Muscle layer of duodenum (tissue), 2 donors: ENCODE results near the gene MEDAG.
"Not testable (repeated sequence)": the region's sequence is repeated elsewhere in the genome, so short reads cannot be mapped to it uniquely, and the experiment has no call there.

ENCODE experiments used
- H3K27ac ChIP-seq: one replicate; pipeline ENCODE4 v1.7.0; 2013; ENCODE audit warnings: mild to moderate bottlenecking, low read length
- H3K27me3 ChIP-seq: one replicate; pipeline ENCODE4 v1.7.0; 2013; ENCODE audit warnings: low read depth, mild to moderate bottlenecking, control low read depth, low read length
- H3K36me3 ChIP-seq, 2 donors: one replicate each; pipeline ENCODE4 v1.7.0; 2013; ENCODE audit warnings: low read length in 2 of 2, control low read depth in 1 of 2, mild to moderate bottlenecking in 1 of 2; ENCODE audit not compliant: insufficient read depth in 2 of 2, control insufficient read depth in 1 of 2
- H3K4me1 ChIP-seq, 2 donors: one replicate each; pipeline ENCODE4 v1.7.0; 2013; ENCODE audit warnings: low read length in 2 of 2, mild to moderate bottlenecking in 2 of 2, control low read depth in 1 of 2, moderate library complexity in 1 of 2; ENCODE audit not compliant: insufficient read depth in 2 of 2, control insufficient read depth in 1 of 2
- H3K4me3 ChIP-seq, 2 donors: one replicate each; pipeline ENCODE4 v1.7.0; 2013; ENCODE audit warnings: low read length in 2 of 2, low read depth in 1 of 2, mild to moderate bottlenecking in 1 of 2
- H3K9me3 ChIP-seq, 2 donors: one replicate each; pipeline ENCODE4 v1.7.0; 2013; ENCODE audit warnings: low read length in 2 of 2, control low read depth in 1 of 2, mild to moderate bottlenecking in 1 of 2; ENCODE audit not compliant: control insufficient read depth in 1 of 2
- donor health status: healthy.

The MEDAG gene

GRCh38 chr13:30915691-30916541, 9.8 kb downstream of the MEDAG start:
- no peaks in the 10 kb centered on the region for H3K9me3 ChIP-seq
- no peaks in the 10 kb centered on the region for H3K36me3 ChIP-seq
- no peak overlapping the region for H3K27ac ChIP-seq
- no peaks in the 10 kb centered on the region for H3K4me1 ChIP-seq
- H3K4me3 ChIP-seq: no peak overlapping the region
- H3K27me3 ChIP-seq: no peaks in the 10 kb centered on the region

- Histone ChIP-seq H3K27ac (no peak overlapping the region), H3K9me3 (no peaks in the 10 kb centered on the region), H3K36me3 (no peaks in the 10 kb centered on the region), H3K4me3 (no peak overlapping the region), H3K4me1 (no peaks in the 10 kb centered on the region), H3K27me3 (no peaks in the 10 kb centered on the region)
Observed at GRCh38 chr13:30916991-30917390, 10.9 kb downstream of the MEDAG start.

GRCh38 chr13:30918662-30919405, 12.8 kb downstream of the MEDAG start:
- H3K4me3 ChIP-seq: no peak overlapping the region
- no peaks in the 10 kb centered on the region for H3K36me3 ChIP-seq

GRCh38 chr13:30920162-30920909, 14.3 kb downstream of the MEDAG start:
- no peaks in the 10 kb centered on the region for H3K27me3 ChIP-seq
- H3K4me3 ChIP-seq: no peak overlapping the region
- no peak overlapping the region for H3K27ac ChIP-seq
- no peaks in the 10 kb centered on the region for H3K36me3 ChIP-seq
- H3K4me1 ChIP-seq: no peaks in the 10 kb centered on the region
- H3K9me3 ChIP-seq: no peaks in the 10 kb centered on the region

More at GRCh38 chr13:30918662-30919405, 12.8 kb downstream of the MEDAG start:
- no peak overlapping the region for H3K27ac ChIP-seq
- no peaks in the 10 kb centered on the region for H3K4me1 ChIP-seq
- H3K9me3 ChIP-seq: no peaks in the 10 kb centered on the region
- no peaks in the 10 kb centered on the region for H3K27me3 ChIP-seq

GRCh38 chr13:30923418-30923817, 17.3 kb downstream of the MEDAG start:
- H3K4me3 ChIP-seq: no peak overlapping the region
- no peaks in the 10 kb centered on the region for H3K27me3 ChIP-seq
- no peak overlapping the region for H3K27ac ChIP-seq
- no peaks in the 10 kb centered on the region for H3K4me1 ChIP-seq
- no peaks in the 10 kb centered on the region for H3K9me3 ChIP-seq
- H3K36me3 ChIP-seq: no peaks in the 10 kb centered on the region

GRCh38 chr13:30924721-30925120, 18.6 kb downstream of the MEDAG start:
- Histone ChIP-seq H3K36me3 (no peaks in the 10 kb centered on the region), H3K27me3 (no peaks in the 10 kb centered on the region), H3K9me3 (no peaks in the 10 kb centered on the region), H3K27ac (no peak overlapping the region), H3K4me3 (no peak overlapping the region), H3K4me1 (no peaks in the 10 kb centered on the region)

DNA sequence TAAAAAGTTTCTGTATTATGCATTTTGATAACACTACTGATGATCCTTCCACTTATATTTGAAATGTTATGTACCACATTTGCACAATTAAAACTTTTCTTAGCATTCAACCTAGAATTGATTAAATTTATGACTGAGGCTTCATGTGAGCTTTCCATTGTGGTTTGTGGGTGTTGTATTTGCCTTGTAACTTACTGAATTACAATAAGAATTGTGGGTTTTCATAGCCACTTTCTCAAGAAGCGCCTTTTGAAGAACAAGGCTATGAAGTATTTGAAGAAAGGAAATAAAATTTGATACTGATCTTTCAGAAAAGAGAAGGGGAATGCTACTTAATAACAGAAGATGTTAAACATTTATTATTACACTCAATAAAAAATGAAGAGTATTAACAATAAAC, 19.4 kb downstream of the MEDAG start:
- H3K4me1 ChIP-seq: no peaks in the 10 kb centered on the region
- H3K9me3 ChIP-seq: no peaks in the 10 kb centered on the region
- no peaks in the 10 kb centered on the region for H3K27me3 ChIP-seq
- no peak overlapping the region for H3K4me3 ChIP-seq
- no peak overlapping the region for H3K27ac ChIP-seq
- H3K36me3 ChIP-seq: no peaks in the 10 kb centered on the region

DNA sequence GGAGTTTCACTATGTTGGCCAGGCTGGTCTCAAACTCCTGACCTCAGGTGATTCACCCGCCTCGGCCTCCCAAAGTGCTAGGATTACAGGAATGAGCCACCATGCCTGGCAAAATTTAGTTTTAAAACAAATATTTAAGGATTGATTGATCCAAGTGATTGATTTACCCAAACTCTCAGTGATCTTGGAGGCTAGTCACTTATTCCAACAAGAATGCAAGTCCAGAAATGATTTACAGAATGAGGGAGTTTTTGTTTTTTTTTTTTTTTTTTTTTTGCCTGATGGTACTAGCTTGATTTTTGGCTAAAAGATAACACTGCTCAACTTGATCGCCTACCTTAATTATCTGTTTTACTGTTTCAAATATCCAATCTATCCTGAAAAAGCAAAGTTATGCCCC, 20.7 kb downstream of the MEDAG start:
- H3K27me3 ChIP-seq: no peaks in the 10 kb centered on the region
- no peak overlapping the region for H3K27ac ChIP-seq
- H3K9me3 ChIP-seq: no peaks in the 10 kb centered on the region
- H3K4me3 ChIP-seq: no peak overlapping the region
- H3K36me3 ChIP-seq: no peaks in the 10 kb centered on the region
- no peaks in the 10 kb centered on the region for H3K4me1 ChIP-seq

DNA sequence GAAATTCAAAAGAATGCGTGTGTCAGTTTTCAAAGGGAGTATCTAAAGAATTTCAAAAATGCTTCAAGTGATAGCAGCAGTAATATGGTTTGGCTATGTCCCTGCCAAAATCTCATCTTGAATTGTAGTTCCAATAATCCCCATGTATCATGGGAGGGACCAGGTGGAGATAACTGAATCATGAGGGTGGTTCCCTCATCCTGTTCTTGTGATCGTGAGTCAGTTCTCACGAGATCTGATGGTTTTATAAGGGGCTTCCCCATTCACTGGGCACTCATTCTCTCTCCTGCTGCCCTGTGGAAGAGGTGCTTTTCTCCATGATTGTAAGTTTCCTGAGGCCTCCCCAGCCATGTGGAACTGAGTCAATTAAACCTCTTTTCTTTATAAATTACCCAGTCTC, 21.1 kb downstream of the MEDAG start:
- H3K36me3 ChIP-seq, H3K27me3 ChIP-seq, H3K4me1 ChIP-seq, H3K4me3 ChIP-seq, H3K27ac ChIP-seq, H3K9me3 ChIP-seq: not testable (repeated sequence)

DNA sequence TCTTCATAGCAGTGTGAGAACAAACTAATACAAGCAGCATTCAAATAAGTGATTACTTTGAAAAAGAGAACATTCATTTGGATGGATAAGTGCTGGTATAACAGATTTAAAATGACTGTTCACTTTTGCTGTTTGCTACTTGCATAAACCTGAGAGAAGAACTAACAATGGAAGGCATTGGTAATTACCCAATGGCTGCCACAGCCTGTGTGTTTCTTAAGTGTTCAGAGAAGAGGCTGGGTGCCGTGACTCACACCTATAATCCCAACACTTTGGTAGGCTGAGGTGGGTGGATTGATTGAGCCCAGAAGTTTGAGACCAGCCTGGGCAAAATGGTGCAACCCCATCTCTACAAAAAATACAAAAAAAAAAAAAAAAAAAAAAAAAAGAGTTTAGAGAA, 21.5 kb downstream of the MEDAG start:
- no peaks in the 10 kb centered on the region for H3K36me3 ChIP-seq
- peaks cover 0 to 3% of the 10 kb centered on the region in 2 donors for H3K4me1 ChIP-seq
- no peak overlapping the region for H3K27ac ChIP-seq
- H3K4me3 ChIP-seq: no peak overlapping the region
- H3K9me3 ChIP-seq: no peaks in the 10 kb centered on the region
- no peaks in the 10 kb centered on the region for H3K27me3 ChIP-seq

DNA sequence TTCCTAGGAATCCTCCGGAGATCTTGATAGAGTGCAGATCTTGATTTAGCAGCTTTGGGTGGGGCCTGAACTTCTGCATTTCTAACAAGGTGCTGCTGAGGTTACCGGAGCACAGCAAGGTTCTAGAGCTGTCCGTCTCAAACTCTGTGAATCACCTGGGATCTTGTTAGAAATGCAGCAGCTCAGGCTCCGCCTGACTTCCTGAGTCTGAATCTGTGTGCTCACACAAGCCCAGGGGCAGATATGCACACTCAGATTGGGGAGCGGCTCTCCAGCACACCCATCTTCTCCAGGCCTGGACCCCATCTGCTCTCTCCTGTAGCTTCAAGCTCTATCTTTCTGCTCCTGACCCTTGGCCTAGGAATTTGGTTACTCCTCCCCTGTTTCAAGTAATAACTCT, 22.9 kb downstream of the MEDAG start:
- Histone ChIP-seq H3K9me3 (no peaks in the 10 kb centered on the region), H3K27me3 (no peaks in the 10 kb centered on the region), H3K27ac (no peak overlapping the region), H3K36me3 (no peaks in the 10 kb centered on the region), H3K4me1 (peaks cover 0 to 3% of the 10 kb centered on the region in 2 donors), H3K4me3 (no peak overlapping the region)
